ENCODE results near the gene VTI1B.

GRCh38 chr14:67717048-67717447, 42.6 kb upstream of the VTI1B start:
- TF ChIP-seq EZH2phosphoT487 (IDR thresholded peaks at IDR 0.05; ENCODE audit: borderline replicate concordance, low read length) (no peak), CTCF (IDR thresholded peaks at IDR 0.05; ENCODE audit: low read depth, low read length, poor library complexity, severe bottlenecking) (no peak)

Data from DOHH2 (cell line).